GM21529 (cell line): ENCODE measurements around the gene ARSJ.

ENCODE experiments used
- ATAC-seq: cut with Tn5 transposase; IDR thresholded peaks from one replicate; pipeline ENCODE4 v1.9.1; 2021; ENCODE audit not compliant: unreplicated experiment

ARSJ gene

DNA sequence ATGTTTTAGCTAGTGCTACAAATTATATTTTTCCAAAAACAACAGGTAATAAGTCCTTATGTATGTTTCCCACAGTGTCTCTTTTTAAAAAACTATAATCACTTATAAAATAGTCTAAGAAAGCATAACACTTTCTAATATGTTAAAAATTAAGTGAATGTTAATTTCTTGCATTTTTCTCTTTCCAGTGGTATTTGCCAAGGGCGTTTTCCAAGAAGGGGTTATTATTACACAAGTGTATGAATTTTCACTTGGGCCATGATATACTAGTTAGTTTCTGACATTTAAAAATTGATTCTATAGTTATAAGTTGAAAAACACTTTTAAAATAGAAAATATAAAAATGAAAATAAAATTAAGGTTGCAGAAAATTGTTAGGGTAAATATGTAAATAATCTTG lies 74.6 kb downstream of the ARSJ start:
- no peak for ATAC-seq

DNA sequence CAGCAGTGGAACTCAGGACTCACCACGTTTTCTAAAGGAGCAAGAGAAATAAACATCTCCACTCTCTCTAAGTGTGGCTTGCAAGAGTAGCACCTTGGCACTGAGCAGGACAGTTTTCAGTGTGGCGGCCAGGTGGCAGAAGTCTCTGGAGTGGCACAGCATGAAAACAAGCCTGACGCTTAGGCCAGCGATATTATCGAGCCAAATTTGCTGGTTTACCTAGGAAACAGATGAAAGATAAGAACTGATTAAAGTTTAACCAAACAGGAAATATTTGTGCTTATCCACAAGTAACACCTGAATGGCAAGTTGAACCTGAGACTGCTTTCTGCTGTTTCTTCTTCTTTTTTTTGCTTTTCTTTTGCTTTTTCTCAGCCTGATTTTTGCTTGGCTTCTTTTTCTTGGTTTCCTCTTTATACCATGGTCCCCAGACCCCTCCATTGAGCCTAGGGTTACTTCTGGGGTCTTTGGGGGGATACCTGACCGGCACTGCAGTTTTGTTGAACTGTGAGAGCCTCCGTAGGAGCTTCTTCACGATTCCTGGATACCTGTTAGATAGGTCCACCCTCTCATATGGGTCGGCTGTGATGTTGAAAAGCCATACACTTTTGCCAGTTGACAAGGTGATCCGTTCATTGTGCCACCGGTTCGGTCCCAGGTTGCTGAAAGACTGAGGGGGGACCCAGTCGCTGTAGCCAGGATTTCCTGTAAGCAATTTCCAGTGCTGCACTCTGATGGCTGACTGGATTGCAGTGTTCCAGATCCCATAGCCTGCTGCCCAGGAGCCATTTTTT lies 77.3 kb downstream of the ARSJ start:
- ATAC-seq, result no peak

DNA sequence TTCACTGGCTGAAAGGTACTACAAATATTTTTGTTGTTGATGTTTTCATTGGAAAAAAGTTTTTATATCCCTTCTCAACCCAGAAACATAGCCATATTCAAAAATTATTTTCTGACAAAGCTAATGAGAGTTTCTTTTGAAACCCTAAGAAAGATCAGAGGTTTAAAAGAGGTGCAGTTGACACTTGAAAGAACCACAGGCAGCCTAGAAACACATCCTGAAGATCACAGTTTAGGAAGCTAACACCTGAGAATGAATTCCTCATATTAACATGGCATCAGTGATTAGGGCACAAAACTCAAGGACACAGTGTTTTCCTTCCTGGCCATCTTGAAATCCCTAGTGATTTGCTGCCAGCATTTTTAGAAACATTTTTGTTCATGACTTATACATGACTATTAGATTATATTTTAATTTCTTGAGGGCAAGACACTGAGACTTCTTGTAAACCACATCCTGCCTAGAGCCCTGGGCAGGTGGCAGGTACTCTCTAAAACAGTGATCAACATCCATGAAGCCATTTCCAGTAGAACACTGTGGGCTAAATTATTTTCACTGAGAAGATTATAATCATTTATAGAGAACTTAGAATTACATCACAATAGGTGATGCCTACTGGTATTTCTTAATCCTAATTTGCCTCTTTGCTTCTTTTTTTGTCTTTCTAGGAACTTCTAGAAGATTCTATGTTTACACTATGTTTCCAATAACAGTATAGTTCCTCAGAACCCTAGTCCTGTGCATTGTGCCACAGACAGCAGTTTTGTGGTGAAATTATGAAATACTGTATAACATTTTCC lies 80.0 kb downstream of the ARSJ start:
- ATAC-seq, result peak; percentile 91

DNA sequence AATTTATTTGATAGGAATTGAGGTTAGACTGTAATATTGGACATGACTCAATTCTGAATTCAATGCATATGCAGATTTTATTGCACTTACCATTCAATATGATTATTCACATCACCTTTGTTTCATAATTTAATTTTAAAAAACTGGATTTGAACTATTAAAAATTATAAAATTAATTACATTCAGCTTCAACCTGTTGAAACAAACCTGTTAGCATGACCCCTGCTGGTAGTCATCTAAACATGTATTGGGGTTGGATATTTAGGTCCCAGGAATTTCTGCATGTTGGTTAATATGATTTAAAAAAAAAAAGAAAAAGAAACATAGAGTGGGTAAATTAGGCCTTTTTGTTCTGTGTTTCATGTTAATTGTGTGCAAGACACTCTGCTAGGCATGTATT lies 85.9 kb downstream of the ARSJ start:
- ATAC-seq, result no peak

DNA sequence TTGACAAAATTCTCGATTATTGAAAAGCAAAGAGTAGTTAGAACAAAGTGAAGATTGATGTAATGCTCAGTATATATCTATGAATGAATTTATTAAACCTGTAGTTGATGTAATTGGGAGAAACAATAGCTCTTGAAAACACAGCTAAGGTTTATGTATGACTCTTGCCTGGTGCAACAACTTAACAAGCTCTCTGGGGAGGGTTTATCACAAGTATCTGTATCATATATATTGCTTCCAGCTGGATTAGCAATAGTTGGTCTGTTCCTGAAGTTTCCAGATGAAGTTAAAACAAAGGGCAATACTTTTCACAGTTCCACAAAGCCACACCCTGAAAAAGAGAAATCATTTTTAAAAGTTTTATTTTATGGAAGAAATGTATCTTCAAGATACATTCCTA lies 91.4 kb downstream of the ARSJ start:
- ATAC-seq, result no peak

GRCh38 chr4:113885291-113885690 lies 94.2 kb downstream of the ARSJ start:
- no peak for ATAC-seq

DNA sequence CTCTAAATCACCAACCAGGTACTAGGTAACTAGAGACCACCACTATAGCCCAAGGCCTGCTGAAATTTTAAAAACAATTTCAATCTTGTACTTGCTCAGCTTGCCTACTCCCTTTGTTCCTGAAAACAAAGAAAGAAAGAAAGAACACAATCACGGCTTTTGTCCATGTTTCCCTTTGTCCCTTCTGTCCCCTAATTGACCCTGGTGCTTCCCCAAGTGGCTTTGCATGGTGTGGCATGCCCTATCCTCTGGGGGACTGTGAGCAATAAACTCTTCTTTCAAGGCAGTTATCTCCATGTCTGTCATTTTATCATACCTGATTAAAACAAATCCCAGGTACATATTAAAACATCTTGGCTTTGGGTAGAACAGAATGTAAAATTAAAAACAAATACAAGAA lies 94.8 kb downstream of the ARSJ start:
- ATAC-seq, result no peak

GRCh38 chr4:113882668-113883067 lies 96.8 kb downstream of the ARSJ start:
- no peak for ATAC-seq

GRCh38 chr4:113881256-113881655 lies 98.2 kb downstream of the ARSJ start:
- ATAC-seq, result no peak

DNA sequence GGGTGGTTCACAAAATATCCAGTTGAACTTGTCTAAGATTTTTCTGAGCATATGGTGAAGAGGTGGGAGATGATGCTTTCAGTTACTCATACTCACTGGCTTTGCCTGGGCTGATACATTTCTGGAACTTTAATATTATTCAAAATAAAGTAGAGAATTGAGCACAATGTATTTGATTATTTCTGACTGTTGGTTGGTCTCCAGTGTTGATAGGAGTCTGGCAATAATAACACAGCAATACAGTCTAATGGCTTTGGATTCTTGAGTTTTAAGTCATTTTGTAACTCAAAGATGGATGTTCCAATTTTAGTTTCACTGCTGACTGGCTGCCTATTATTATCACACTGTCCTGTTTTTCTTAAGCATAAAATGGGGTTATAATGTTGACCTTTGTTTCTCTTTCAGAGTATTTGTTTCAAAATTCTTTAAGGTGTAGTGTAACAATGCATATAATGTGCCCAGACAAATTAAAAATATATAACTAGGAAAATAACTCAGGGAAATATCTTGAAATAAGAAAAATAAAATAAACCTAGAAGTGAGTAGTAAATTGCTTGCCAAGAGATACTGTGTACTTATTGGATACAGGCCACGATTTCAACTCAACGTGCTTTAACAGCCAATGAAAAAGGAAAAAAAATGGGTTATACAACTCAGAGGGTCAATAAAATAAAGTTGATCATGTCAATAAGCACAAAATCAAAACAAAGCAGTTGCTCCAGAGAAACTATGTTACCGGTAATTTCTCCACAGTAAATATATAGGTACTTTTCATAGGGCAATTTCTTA lies 99.0 kb downstream of the ARSJ start:
- no peak for ATAC-seq

- ATAC-seq, result no peak
These were observed 100.8 kb downstream of the ARSJ start for GRCh38 chr4:113878668-113879067.

- ATAC-seq, result no peak
These were observed 105.0 kb downstream of the ARSJ start for GRCh38 chr4:113874480-113874879.

- no peak for ATAC-seq
These were observed 105.9 kb downstream of the ARSJ start for GRCh38 chr4:113873508-113873907.

DNA sequence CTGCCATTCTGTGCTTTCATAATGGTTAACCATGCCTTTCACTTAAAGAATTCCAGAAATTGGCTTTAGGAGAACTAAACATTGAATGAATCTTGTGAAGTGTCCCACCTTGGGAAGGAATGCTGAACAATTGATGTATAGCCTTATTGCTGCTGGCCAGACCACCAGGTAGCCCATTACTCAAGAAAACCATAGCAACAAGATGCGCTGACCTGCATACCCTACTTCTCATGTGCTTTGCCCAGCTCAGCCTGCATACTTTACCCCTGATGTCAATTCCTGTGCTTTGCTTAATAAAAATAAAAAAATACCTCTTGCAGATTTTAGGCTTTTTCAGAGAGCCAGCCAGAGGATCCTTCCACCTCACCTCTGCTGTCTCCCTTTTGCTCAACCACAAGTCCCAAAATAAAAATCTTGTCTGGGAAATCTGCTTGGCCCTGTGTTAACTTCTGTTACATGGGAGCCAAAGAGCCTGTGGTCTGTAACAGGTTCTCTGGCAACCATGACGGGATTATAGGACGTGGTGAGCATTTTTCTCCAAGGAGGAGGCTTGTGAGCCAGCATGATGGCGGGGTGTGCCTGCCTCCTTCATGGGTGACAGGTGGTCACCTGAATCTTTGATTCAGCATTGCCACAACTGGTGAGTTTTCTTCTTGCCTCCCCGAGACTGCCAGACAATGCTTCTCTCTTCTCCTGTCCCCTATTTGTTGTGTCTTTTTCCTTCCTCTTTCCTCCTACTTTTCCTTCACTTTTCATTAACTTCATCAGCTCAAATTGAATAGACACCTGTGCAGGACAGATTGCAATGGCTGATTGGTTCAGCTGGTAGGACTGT lies 106.8 kb downstream of the ARSJ start:
- ATAC-seq, result no peak

GRCh38 chr4:113871080-113871479 lies 108.4 kb downstream of the ARSJ start:
- no peak for ATAC-seq

DNA sequence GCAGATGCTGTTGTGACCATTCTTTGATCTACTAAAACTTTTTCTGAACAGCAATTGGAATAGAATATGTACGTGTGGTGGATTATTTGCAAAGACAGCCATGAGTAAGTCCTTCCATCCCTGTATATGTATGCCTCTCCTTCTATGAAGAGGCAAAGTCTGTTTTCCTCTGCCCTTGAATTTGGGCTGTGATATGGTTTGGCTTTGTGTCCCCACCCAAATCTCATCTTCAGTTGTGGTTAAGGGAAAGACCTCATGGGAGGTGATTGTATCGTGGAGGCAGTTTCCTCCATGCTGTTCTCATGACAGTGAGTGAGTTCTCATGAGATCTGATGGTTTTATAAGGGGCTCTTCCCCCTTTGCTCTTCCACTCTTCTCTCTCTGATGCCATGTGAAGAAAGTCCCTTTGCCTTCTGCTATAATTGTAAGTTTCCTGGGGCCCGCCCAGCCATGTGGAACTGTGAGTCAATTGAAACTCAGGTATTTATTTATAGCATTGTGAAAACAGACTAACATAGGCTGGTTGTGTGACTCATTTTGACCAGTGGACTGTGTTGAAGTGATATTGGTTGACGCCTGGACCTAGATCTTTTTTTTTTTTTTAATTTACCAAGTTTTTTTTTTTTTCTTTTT lies 109.6 kb downstream of the ARSJ start:
- ATAC-seq, result peak; percentile 97

DNA sequence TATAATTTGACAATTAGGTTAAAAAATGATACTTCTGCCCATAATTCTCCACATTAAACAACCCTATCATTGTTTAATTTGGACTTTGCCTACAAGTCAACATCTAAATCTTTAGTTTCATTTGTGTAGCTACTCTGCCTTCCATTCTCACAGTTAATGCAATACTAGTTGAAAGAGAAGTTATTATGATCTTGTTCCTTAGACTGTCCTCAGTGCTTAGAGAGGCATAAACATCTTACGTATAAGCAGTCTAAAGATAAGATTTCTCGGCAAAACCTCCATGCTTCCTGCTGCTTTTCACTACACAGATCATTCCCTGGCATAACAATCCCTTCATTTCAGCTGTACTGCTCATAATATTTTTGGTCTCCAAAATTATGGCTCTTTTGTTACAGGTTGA lies 112.8 kb downstream of the ARSJ start:
- ATAC-seq, result no peak

DNA sequence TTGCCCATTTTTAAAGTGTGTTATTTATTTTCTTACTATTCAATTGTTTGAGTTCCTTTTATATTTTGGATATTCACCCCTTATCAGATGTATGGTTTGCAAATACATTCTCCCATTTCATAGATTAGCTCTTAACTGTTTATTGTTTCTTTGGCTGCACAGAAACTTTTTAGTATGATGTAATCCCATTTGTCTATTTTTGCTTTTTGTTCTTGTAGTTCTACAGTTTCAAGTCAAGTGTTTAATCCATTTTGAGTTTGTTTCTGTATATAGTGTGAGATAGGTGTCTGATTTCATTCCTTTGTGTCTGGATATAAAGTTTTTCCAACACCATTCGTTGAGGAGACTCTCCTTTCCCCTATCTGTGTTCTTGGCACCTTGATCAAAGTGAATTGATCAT lies 120.5 kb downstream of the ARSJ start:
- ATAC-seq, result no peak

DNA sequence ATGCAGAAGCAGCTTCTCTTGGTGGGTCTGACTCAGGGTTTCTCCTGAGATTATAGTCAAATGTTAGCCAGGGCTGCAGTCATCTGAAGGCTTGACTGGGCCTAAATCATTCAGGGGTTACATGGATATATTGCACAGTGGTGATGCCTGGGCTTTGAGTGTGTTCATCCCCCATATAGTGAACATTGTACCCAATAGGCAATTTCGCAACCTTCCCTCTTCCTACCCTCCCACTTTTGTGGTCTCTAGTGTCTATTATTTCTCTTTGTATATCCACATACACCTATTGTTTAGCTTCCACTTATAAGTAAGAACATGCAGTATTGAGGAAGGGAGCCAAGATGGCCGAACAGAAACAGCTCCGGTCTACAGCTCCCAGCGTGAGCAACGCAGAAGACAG lies 127.6 kb downstream of the ARSJ start:
- no peak for ATAC-seq
